NCI-H1436 (cell line): ENCODE data around the gene SLC29A4.
"Not testable (repeated sequence)": the region's sequence is repeated elsewhere in the genome, so short reads cannot be mapped to it uniquely, and the experiment has no call there.

Experiments used
- DNase-seq: peaks from one replicate; lab custom pipeline; 2025; lab: John Stamatoyannopoulos, UW

The SLC29A4 gene

GRCh38 chr7:5296611-5297226, 14.0 kb downstream of the SLC29A4 start:
- DNase-seq, result no peak

GRCh38 chr7:5300366-5300765, 17.6 kb downstream of the SLC29A4 start:
- no peak for DNase-seq

- no peak for DNase-seq
These were observed 19.8 kb downstream of the SLC29A4 start for GRCh38 chr7:5302577-5302976.

GRCh38 chr7:5303061-5303460, 20.3 kb downstream of the SLC29A4 start:
- no peak for DNase-seq

- no peak for DNase-seq
These were observed 21.1 kb downstream of the SLC29A4 start for GRCh38 chr7:5303591-5304505.

GRCh38 chr7:5305050-5305449, 22.3 kb downstream of the SLC29A4 start:
- not testable (repeated sequence) for DNase-seq

GRCh38 chr7:5307221-5308142, 24.7 kb downstream of the SLC29A4 start:
- not testable (repeated sequence) for DNase-seq

- no peak for DNase-seq
These were observed 26.4 kb downstream of the SLC29A4 start for GRCh38 chr7:5309146-5309545.

- no peak for DNase-seq
These were observed 28.2 kb downstream of the SLC29A4 start for GRCh38 chr7:5310822-5311405.

GRCh38 chr7:5312276-5313070, 29.7 kb downstream of the SLC29A4 start:
- DNase-seq, result not testable (repeated sequence)

GRCh38 chr7:5313076-5313885, 30.5 kb downstream of the SLC29A4 start:
- DNase-seq, result not testable (repeated sequence)

GRCh38 chr7:5314864-5315263, 32.1 kb downstream of the SLC29A4 start:
- no peak for DNase-seq

GRCh38 chr7:5315761-5316160, 33.0 kb downstream of the SLC29A4 start:
- no peak for DNase-seq

- DNase-seq, result not testable (repeated sequence)
These were observed 35.9 kb downstream of the SLC29A4 start for GRCh38 chr7:5318613-5319012.

GRCh38 chr7:5320391-5320790, 37.6 kb downstream of the SLC29A4 start:
- DNase-seq, result no peak

GRCh38 chr7:5320802-5321396, 38.2 kb downstream of the SLC29A4 start:
- no peak for DNase-seq

GRCh38 chr7:5322621-5323410, 40.1 kb downstream of the SLC29A4 start:
- no peak for DNase-seq

- DNase-seq, result not testable (repeated sequence)
These were observed 41.3 kb downstream of the SLC29A4 start for GRCh38 chr7:5323800-5324781.
